ENCODE results near the gene EXOC6B.

GRCh38 chr2:72824224-72824842, 1.5 kb downstream of the EXOC6B start:
- TF ChIP-seq, protein P1, sequence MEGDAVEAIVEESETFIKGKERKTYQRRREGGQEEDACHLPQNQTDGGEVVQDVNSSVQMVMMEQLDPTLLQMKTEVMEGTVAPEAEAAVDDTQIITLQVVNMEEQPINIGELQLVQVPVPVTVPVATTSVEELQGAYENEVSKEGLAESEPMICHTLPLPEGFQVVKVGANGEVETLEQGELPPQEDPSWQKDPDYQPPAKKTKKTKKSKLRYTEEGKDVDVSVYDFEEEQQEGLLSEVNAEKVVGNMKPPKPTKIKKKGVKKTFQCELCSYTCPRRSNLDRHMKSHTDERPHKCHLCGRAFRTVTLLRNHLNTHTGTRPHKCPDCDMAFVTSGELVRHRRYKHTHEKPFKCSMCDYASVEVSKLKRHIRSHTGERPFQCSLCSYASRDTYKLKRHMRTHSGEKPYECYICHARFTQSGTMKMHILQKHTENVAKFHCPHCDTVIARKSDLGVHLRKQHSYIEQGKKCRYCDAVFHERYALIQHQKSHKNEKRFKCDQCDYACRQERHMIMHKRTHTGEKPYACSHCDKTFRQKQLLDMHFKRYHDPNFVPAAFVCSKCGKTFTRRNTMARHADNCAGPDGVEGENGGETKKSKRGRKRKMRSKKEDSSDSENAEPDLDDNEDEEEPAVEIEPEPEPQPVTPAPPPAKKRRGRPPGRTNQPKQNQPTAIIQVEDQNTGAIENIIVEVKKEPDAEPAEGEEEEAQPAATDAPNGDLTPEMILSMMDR (IDR thresholded peaks at IDR 0.05) = no peak
- no peak for TF ChIP-seq ZFX (IDR thresholded peaks at IDR 0.05; ENCODE audit: borderline replicate concordance)
